ENCODE measurements around the gene ATP6AP2. TPM values are rescaled to one million over a fixed set of nuclear protein-coding genes. Genes with fewer than 3 reads are reported as not detected.

ATP6AP2 gene
- total RNA-seq, 1 donor from 2014 or later = 85.6 TPM

GRCh38 chrX:40632199-40632598, 51.4 kb downstream of the ATP6AP2 start:
- no peak for TF ChIP-seq CTCF (IDR thresholded peaks at IDR 0.05; ENCODE audit: unreplicated experiment)
- Mint-ChIP-seq H3K27ac (ENCODE audit: unreplicated experiment) (no peak overlapping the region), H3K27me3 (ENCODE audit: unreplicated experiment) (no peaks in the 10 kb centered on the region), H3K4me3 (ENCODE audit: unreplicated experiment) (no peak overlapping the region), H3K36me3 (ENCODE audit: low read depth, unreplicated experiment) (peaks cover 40% of the 10 kb centered on the region), H3K9me3 (ENCODE audit: unreplicated experiment) (no peaks in the 10 kb centered on the region), H3K4me1 (ENCODE audit: unreplicated experiment) (no peaks in the 10 kb centered on the region)
- DNase-seq (ENCODE audit: low spot score) = no peak

GRCh38 chrX:40637687-40638086, 56.9 kb downstream of the ATP6AP2 start:
- no peak for DNase-seq (ENCODE audit: low spot score)
- Mint-ChIP-seq H3K4me1 (ENCODE audit: unreplicated experiment) (peaks cover 3% of the 10 kb centered on the region), H3K27me3 (ENCODE audit: unreplicated experiment) (no peaks in the 10 kb centered on the region), H3K4me3 (ENCODE audit: unreplicated experiment) (no peak overlapping the region), H3K27ac (ENCODE audit: unreplicated experiment) (no peak overlapping the region), H3K9me3 (ENCODE audit: unreplicated experiment) (no peaks in the 10 kb centered on the region), H3K36me3 (ENCODE audit: low read depth, unreplicated experiment) (peaks cover 36% of the 10 kb centered on the region)
- no peak for TF ChIP-seq CTCF (IDR thresholded peaks at IDR 0.05; ENCODE audit: unreplicated experiment)

GRCh38 chrX:40644176-40644575, 63.4 kb downstream of the ATP6AP2 start:
- DNase-seq (ENCODE audit: low spot score) = no peak
- Mint-ChIP-seq H3K36me3 (ENCODE audit: low read depth, unreplicated experiment) (peaks cover 13% of the 10 kb centered on the region), H3K27me3 (ENCODE audit: unreplicated experiment) (peaks cover 3% of the 10 kb centered on the region), H3K27ac (ENCODE audit: unreplicated experiment) (no peak overlapping the region), H3K4me1 (ENCODE audit: unreplicated experiment) (peaks cover 17% of the 10 kb centered on the region), H3K9me3 (ENCODE audit: unreplicated experiment) (no peaks in the 10 kb centered on the region), H3K4me3 (ENCODE audit: unreplicated experiment) (peak overlapping the region; percentile 16)
- TF ChIP-seq CTCF (IDR thresholded peaks at IDR 0.05; ENCODE audit: unreplicated experiment) = no peak

- Mint-ChIP-seq H3K36me3 (ENCODE audit: low read depth, unreplicated experiment) (peaks cover 13% of the 10 kb centered on the region), H3K4me3 (ENCODE audit: unreplicated experiment) (peak overlapping the region; percentile 85), H3K27ac (ENCODE audit: unreplicated experiment) (peak overlapping the region; percentile 67), H3K27me3 (ENCODE audit: unreplicated experiment) (peaks cover 3% of the 10 kb centered on the region), H3K4me1 (ENCODE audit: unreplicated experiment) (peaks cover 17% of the 10 kb centered on the region), H3K9me3 (ENCODE audit: unreplicated experiment) (no peaks in the 10 kb centered on the region)
- no peak for DNase-seq (ENCODE audit: low spot score)
- TF ChIP-seq CTCF (IDR thresholded peaks at IDR 0.05; ENCODE audit: unreplicated experiment) = no peak
These were observed 64.1 kb downstream of the ATP6AP2 start for GRCh38 chrX:40644821-40645358.

- Mint-ChIP-seq H3K9me3 (ENCODE audit: unreplicated experiment) (no peaks in the 10 kb centered on the region), H3K4me1 (ENCODE audit: unreplicated experiment) (peaks cover 17% of the 10 kb centered on the region), H3K4me3 (ENCODE audit: unreplicated experiment) (peak overlapping the region; percentile 97), H3K27me3 (ENCODE audit: unreplicated experiment) (peaks cover 3% of the 10 kb centered on the region), H3K27ac (ENCODE audit: unreplicated experiment) (peak overlapping the region; percentile 84), H3K36me3 (ENCODE audit: low read depth, unreplicated experiment) (peaks cover 15% of the 10 kb centered on the region)
- TF ChIP-seq CTCF (IDR thresholded peaks at IDR 0.05; ENCODE audit: unreplicated experiment) = no peak
- DNase-seq (ENCODE audit: low spot score) = peak; percentile 6
These were observed 65.9 kb downstream of the ATP6AP2 start for GRCh38 chrX:40646489-40647306.

Measured in endothelial cell (in vitro differentiated cells).